ENCODE results near the gene PDCD2L. TPM values are rescaled to one million over a fixed set of nuclear protein-coding genes. Genes with fewer than 3 reads are reported as not detected.

PDCD2L gene
- total and polyA plus RNA-seq, 2 experiments from 2014 or later, result 6.3 to 9.8 TPM

GRCh38 chr19:34471906-34472700, 67.9 kb downstream of the PDCD2L start:
- no peak overlapping the region for H3K27ac ChIP-seq
- no peak overlapping the region for H2AFZ ChIP-seq
- no peak for DNase-seq (ENCODE audit: low spot score)
- H4K20me1 ChIP-seq (ENCODE audit: insufficient read depth, poor library complexity, severe bottlenecking), result no peaks in the 10 kb centered on the region
- H3K4me1 ChIP-seq (ENCODE audit: insufficient read depth), result no peaks in the 10 kb centered on the region
- no peaks in the 10 kb centered on the region for H3K9me2 ChIP-seq (replicated peaks; ENCODE audit: insufficient read depth)
- WGBS (ENCODE audit: low lambda C conversion rate, missing lambda C conversion rate), result 95% methylated on average over 8 of the region's 8 CpGs
- no peaks in the 10 kb centered on the region for H3K36me3 ChIP-seq (replicated peaks; ENCODE audit: insufficient read depth, low read depth)
- H3K27me3 ChIP-seq, result no peaks in the 10 kb centered on the region
- TF ChIP-seq, protein P1, sequence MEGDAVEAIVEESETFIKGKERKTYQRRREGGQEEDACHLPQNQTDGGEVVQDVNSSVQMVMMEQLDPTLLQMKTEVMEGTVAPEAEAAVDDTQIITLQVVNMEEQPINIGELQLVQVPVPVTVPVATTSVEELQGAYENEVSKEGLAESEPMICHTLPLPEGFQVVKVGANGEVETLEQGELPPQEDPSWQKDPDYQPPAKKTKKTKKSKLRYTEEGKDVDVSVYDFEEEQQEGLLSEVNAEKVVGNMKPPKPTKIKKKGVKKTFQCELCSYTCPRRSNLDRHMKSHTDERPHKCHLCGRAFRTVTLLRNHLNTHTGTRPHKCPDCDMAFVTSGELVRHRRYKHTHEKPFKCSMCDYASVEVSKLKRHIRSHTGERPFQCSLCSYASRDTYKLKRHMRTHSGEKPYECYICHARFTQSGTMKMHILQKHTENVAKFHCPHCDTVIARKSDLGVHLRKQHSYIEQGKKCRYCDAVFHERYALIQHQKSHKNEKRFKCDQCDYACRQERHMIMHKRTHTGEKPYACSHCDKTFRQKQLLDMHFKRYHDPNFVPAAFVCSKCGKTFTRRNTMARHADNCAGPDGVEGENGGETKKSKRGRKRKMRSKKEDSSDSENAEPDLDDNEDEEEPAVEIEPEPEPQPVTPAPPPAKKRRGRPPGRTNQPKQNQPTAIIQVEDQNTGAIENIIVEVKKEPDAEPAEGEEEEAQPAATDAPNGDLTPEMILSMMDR (IDR thresholded peaks at IDR 0.05; ENCODE audit: poor library complexity), result no peak
- no peak for TF ChIP-seq EZH2phosphoT487 (IDR thresholded peaks at IDR 0.05; ENCODE audit: low read depth, severe bottlenecking, unreplicated experiment)
- TF ChIP-seq EZH2 (IDR thresholded peaks at IDR 0.05; ENCODE audit: borderline replicate concordance), result no peak
- no peak overlapping the region for H3K4me2 ChIP-seq
- no peaks in the 10 kb centered on the region for H3K79me2 ChIP-seq
- H3K4me3 ChIP-seq, result no peak overlapping the region
- H3K9me3 ChIP-seq (ENCODE audit: low read depth), result no peaks in the 10 kb centered on the region

GRCh38 chr19:34474233-34474989, 70.2 kb downstream of the PDCD2L start:
- Histone ChIP-seq H3K27me3 (no peaks in the 10 kb centered on the region), H3K4me2 (no peak overlapping the region), H3K36me3 (replicated peaks; ENCODE audit: insufficient read depth, low read depth) (no peaks in the 10 kb centered on the region), H3K9me2 (replicated peaks; ENCODE audit: insufficient read depth) (no peaks in the 10 kb centered on the region), H3K4me3 (no peak overlapping the region), H2AFZ (no peak overlapping the region), H3K79me2 (no peaks in the 10 kb centered on the region), H3K9me3 (ENCODE audit: low read depth) (no peaks in the 10 kb centered on the region), H3K4me1 (ENCODE audit: insufficient read depth) (no peaks in the 10 kb centered on the region), H3K27ac (no peak overlapping the region), H4K20me1 (ENCODE audit: insufficient read depth, poor library complexity, severe bottlenecking) (no peaks in the 10 kb centered on the region)
- 97% methylated on average over 4 of the region's 4 CpGs for WGBS (ENCODE audit: low lambda C conversion rate, missing lambda C conversion rate)
- TF ChIP-seq, protein P1 (IDR thresholded peaks at IDR 0.05; ENCODE audit: poor library complexity), result no peak
- TF ChIP-seq EZH2 (IDR thresholded peaks at IDR 0.05; ENCODE audit: borderline replicate concordance) (no peak), EZH2phosphoT487 (IDR thresholded peaks at IDR 0.05; ENCODE audit: low read depth, severe bottlenecking, unreplicated experiment) (no peak)
- no peak for DNase-seq (ENCODE audit: low spot score)

DNA sequence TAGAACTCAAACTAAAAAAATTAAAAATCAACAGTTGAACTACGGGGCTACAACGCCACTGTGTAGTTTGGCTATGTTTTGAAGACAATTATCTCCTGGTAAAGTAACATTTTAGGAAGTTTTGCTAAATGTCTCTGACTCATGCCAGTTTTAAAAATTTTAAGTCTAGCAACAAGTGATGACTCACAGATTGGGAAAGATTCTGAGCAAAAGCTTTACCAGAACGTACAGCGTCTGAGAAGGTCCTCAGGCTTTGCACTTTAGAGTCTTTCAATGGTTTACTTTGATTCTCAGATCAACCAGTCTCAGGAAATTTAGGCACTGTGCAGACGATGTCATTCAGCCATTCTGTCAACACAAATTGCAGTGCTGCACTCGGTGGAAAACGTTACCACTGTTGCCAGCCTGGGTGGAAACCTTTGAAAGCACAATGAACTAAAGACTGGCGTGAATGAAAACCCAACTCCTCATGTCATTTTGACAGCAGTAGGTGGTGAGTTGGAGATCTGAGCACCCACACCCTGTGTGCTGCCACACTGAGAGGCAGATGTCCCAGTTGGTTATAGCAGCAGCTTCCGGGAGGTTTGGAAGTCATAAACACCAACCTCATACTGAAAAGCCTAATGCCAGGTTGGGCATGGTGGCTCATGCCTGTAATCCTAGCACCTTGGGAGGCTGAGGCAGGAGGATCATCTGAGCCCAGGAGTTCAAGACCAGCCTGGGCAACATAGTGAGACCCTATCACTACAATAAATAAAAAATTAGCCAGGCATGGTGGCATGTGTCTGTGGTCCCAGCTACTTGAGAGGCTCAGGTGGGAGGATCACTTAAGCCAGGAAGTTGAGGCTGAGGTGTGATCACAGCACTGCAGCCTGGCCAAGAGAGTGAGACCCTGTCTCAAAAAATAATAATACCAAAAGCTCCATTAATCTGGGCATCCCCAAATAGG, 71.1 kb downstream of the PDCD2L start:
- no peaks in the 10 kb centered on the region for H3K9me3 ChIP-seq (ENCODE audit: low read depth)
- H3K4me1 ChIP-seq (ENCODE audit: insufficient read depth), result no peaks in the 10 kb centered on the region
- no peaks in the 10 kb centered on the region for H3K79me2 ChIP-seq
- H3K4me3 ChIP-seq, result no peak overlapping the region
- no peaks in the 10 kb centered on the region for H4K20me1 ChIP-seq (ENCODE audit: insufficient read depth, poor library complexity, severe bottlenecking)
- H3K27me3 ChIP-seq, result no peaks in the 10 kb centered on the region
- H3K9me2 ChIP-seq (replicated peaks; ENCODE audit: insufficient read depth), result no peaks in the 10 kb centered on the region
- no peak overlapping the region for H2AFZ ChIP-seq
- 80% methylated on average over 9 of the region's 9 CpGs for WGBS (ENCODE audit: low lambda C conversion rate, missing lambda C conversion rate)
- H3K4me2 ChIP-seq, result no peak overlapping the region
- no peak overlapping the region for H3K27ac ChIP-seq
- DNase-seq (ENCODE audit: low spot score), result peak; percentile 27
- H3K36me3 ChIP-seq (replicated peaks; ENCODE audit: insufficient read depth, low read depth), result no peaks in the 10 kb centered on the region
- TF ChIP-seq, protein P1 (IDR thresholded peaks at IDR 0.05; ENCODE audit: poor library complexity), result no peak
- TF ChIP-seq EZH2 (IDR thresholded peaks at IDR 0.05; ENCODE audit: borderline replicate concordance), result no peak

Other genes starting within 250 kb of the PDCD2L start
- 81.0 and 96.5 TPM in 2 replicates for gene LSM14A, start 231.9 kb upstream of the PDCD2L start, total RNA-seq
- 59.9 and 64.7 TPM in 2 replicates for gene LSM14A, start 231.9 kb upstream of the PDCD2L start, polyA plus RNA-seq
- 15.4 and 16.3 TPM in 2 replicates for gene GARRE1, start 149.8 kb upstream of the PDCD2L start, total RNA-seq
- gene GARRE1, start 149.8 kb upstream of the PDCD2L start, polyA plus RNA-seq, result 9.0 and 10.2 TPM in 2 replicates
- gene GPI, start 39.2 kb upstream of the PDCD2L start, total RNA-seq, result 82.9 and 117 TPM in 2 replicates
- gene GPI, start 39.2 kb upstream of the PDCD2L start, polyA plus RNA-seq, result 120 and 124 TPM in 2 replicates
- gene UBA2, start 24.0 kb downstream of the PDCD2L start, total RNA-seq, result 112 and 125 TPM in 2 replicates
- 61.4 and 65.0 TPM in 2 replicates for gene UBA2, start 24.0 kb downstream of the PDCD2L start, polyA plus RNA-seq
- gene WTIP, start 77.4 kb downstream of the PDCD2L start, total RNA-seq, result 21.5 and 29.3 TPM in 2 replicates
- gene WTIP, start 77.4 kb downstream of the PDCD2L start, polyA plus RNA-seq, result 17.1 and 18.1 TPM in 2 replicates

All from hepatocyte (in vitro differentiated cells).